HG03025 (cell line): ENCODE data around the gene LGALSL.

Experiments used
- ATAC-seq: cut with Tn5 transposase; IDR thresholded peaks from one replicate; pipeline ENCODE4 v1.9.1; 2021; ENCODE audit warnings: mild to moderate bottlenecking, moderate library complexity; ENCODE audit not compliant: unreplicated experiment, low FRiP score

Gene LGALSL

GRCh38 chr2:64470071-64470470 lies 16.1 kb downstream of the LGALSL start:
- no peak for ATAC-seq

- no peak for ATAC-seq
These were observed 16.9 kb downstream of the LGALSL start for GRCh38 chr2:64470766-64471295.

- ATAC-seq: no peak
These were observed 17.6 kb downstream of the LGALSL start for GRCh38 chr2:64471600-64471999.

GRCh38 chr2:64472881-64473280 lies 18.9 kb downstream of the LGALSL start:
- no peak for ATAC-seq

- ATAC-seq: no peak
These were observed 20.2 kb downstream of the LGALSL start for GRCh38 chr2:64474121-64474571.

GRCh38 chr2:64474636-64475035 lies 20.7 kb downstream of the LGALSL start:
- ATAC-seq: no peak

GRCh38 chr2:64477037-64477436 lies 23.1 kb downstream of the LGALSL start:
- no peak for ATAC-seq

GRCh38 chr2:64477979-64478378 lies 24.0 kb downstream of the LGALSL start:
- no peak for ATAC-seq

GRCh38 chr2:64478502-64479230 lies 24.7 kb downstream of the LGALSL start:
- no peak for ATAC-seq

GRCh38 chr2:64479259-64480117 lies 25.5 kb downstream of the LGALSL start:
- ATAC-seq: no peak

GRCh38 chr2:64481665-64482064 lies 27.7 kb downstream of the LGALSL start:
- no peak for ATAC-seq

- no peak for ATAC-seq
These were observed 28.3 kb downstream of the LGALSL start for GRCh38 chr2:64482243-64482642.

- ATAC-seq: no peak
These were observed 29.0 kb downstream of the LGALSL start for GRCh38 chr2:64482765-64483504.

- ATAC-seq: no peak
These were observed 31.4 kb downstream of the LGALSL start for GRCh38 chr2:64485331-64485730.

- ATAC-seq: no peak
These were observed 32.0 kb downstream of the LGALSL start for GRCh38 chr2:64485961-64486360.

- no peak for ATAC-seq
These were observed 33.5 kb downstream of the LGALSL start for GRCh38 chr2:64487256-64488049.

GRCh38 chr2:64488050-64488974 lies 34.4 kb downstream of the LGALSL start:
- no peak for ATAC-seq

- ATAC-seq: no peak
These were observed 35.3 kb downstream of the LGALSL start for GRCh38 chr2:64489081-64489751.
